Caco-2 (cell line): Measurements from ENCODE around the gene DHCR24. TPM values are rescaled to one million over a fixed set of nuclear protein-coding genes. Genes with fewer than 3 reads are reported as not detected.

Source experiments
- BruUV-seq: library from RNA; stranded (reverse); fragments of 400-500 nt; replicated peaks from 2 replicates; lab custom pipeline; 2021; lab: Mats Ljungman, UMichigan
- CTCF ChIA-PET: fragments of 300-600 bp; sonication (Branson Sonifier 250); formaldehyde crosslinking; loops from one replicate; lab custom pipeline; 2022; ENCODE audit warnings: antibody characterized with exemption; lab: Charles Lee
- POLR2A ChIA-PET: fragments of 300-600 bp; sonication (Branson Sonifier 250); formaldehyde crosslinking; loops from one replicate; lab custom pipeline; 2022; ENCODE audit warnings: antibody characterized with exemption; lab: Charles Lee
- DNase-seq, 2 experiments: peaks; one replicate each; pipeline versions ENCODE4 v3.0.0 to v3.0.0-alpha.2; 2020 to 2022
- H3K27me3 ChIP-seq: replicated peaks from 2 replicates; pipeline ENCODE4 v1.6.0; 2011; ENCODE audit warnings: low read length; ENCODE audit not compliant: control insufficient read depth, insufficient read depth
- H3K36me3 ChIP-seq: 2 replicates; pipeline ENCODE4 v1.5.1; 2011; ENCODE audit warnings: low read length; ENCODE audit not compliant: control insufficient read depth, insufficient read depth
- H3K4me1 ChIP-seq: fragments of 250-450 bp; sonication (Bioruptor Pico); 2 replicates; pipeline ENCODE4 v1.5.1; 2020; ENCODE audit warnings: mild to moderate bottlenecking
- H3K4me3 ChIP-seq: 2 replicates; pipeline ENCODE4 v1.5.1; 2011; ENCODE audit warnings: low read depth, mild to moderate bottlenecking, control low read depth, low read length
- H3K9me3 ChIP-seq: fragments of 250-450 bp; sonication (Bioruptor Pico); 2 replicates; pipeline ENCODE4 v1.5.1; 2020; ENCODE audit warnings: mild to moderate bottlenecking, moderate library complexity
- H3K27ac Mint-ChIP-seq: one replicate; pipeline ENCODE4 v1.8.0; 2022; ENCODE audit warnings: mixed read lengths; ENCODE audit not compliant: unreplicated experiment
- H3K27me3 Mint-ChIP-seq: one replicate; pipeline ENCODE4 v1.8.0; 2022; ENCODE audit warnings: mixed read lengths; ENCODE audit not compliant: insufficient read depth, unreplicated experiment
- H3K36me3 Mint-ChIP-seq: one replicate; pipeline ENCODE4 v1.8.0; 2022; ENCODE audit warnings: mild to moderate bottlenecking, mixed read lengths; ENCODE audit not compliant: insufficient read depth, unreplicated experiment
- H3K4me1 Mint-ChIP-seq: one replicate; pipeline ENCODE4 v1.8.0; 2022; ENCODE audit warnings: low read depth, mixed read lengths; ENCODE audit not compliant: unreplicated experiment
- H3K4me3 Mint-ChIP-seq: one replicate; pipeline ENCODE4 v1.8.0; 2022; ENCODE audit warnings: mild to moderate bottlenecking, moderate library complexity, mixed read lengths; ENCODE audit not compliant: unreplicated experiment
- H3K9me3 Mint-ChIP-seq: one replicate; pipeline ENCODE4 v1.8.0; 2022; ENCODE audit warnings: mixed read lengths; ENCODE audit not compliant: unreplicated experiment
- intact Hi-C: fragments of 100-400 bp; cut with micrococcal nuclease; formaldehyde crosslinking; loops from one replicate; pipeline ENCODE4 v1.10.0; 2022; ENCODE audit not compliant: unreplicated experiment
- total RNA-seq: library from RNA; stranded (reverse); gene quantifications from 2 replicates; pipeline ENCODE4 v1.2.3, GENCODE V29; 2022
- TF ChIP-seq, protein P1 (sequence below), 2 experiments: fragments of 200-600 bp in 1 of 2; IDR thresholded peaks; 1 replicate in 1 of 2; 2 replicates in 1 of 2; pipeline versions ENCODE4 v1.5.1 to v1.8.0; 2011 to 2022; ENCODE audit warnings: antibody characterized with exemption in 1 of 2, control low read depth in 1 of 2, inconsistent platforms in 1 of 2, low read depth in 1 of 2, low read length in 1 of 2, mild to moderate bottlenecking in 1 of 2, moderate library complexity in 1 of 2; ENCODE audit not compliant: insufficient read depth in 1 of 2, severe bottlenecking in 1 of 2, unreplicated experiment in 1 of 2

Gene DHCR24
- total RNA-seq, 1 experiment from 2014 or later, result 522 TPM

DNA sequence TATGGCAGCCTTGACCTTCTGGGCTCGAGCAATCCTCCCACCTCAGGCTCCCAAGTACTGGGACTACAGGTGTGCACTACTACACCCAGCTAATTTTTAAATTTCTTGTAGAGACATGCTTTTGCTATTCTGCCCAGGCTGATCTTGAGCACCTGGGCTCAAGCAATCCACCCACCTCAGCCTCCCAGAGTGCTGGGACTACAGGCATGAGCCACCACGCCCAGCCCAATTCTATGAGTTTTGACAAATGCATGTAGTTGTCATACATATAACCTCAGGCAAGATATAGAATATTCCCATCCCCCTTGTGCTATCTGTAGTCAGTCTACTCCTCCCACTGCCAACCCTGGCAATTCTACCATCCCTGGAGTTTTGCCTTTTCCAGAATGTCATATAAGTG, 47.2 kb downstream of the DHCR24 start:
- intact Hi-C loops, result no loop called here
- Histone ChIP-seq H3K27me3 (no peaks in the 10 kb centered on the region), H3K4me1 (no peaks in the 10 kb centered on the region), H3K9me3 (no peaks in the 10 kb centered on the region), H3K36me3 (no peaks in the 10 kb centered on the region), H3K4me3 (no peak overlapping the region)
- no peaks in the 10 kb centered on the region for H3K9me3 Mint-ChIP-seq
- BruUV-seq, result no TSS peak
- no peak for DNase-seq
- CTCF ChIA-PET, result no interaction called here
- POLR2A ChIA-PET, result no interaction called here
- no peak overlapping the region for H3K4me3 Mint-ChIP-seq
- H3K27me3 Mint-ChIP-seq, result no peaks in the 10 kb centered on the region
- peaks cover 17% of the 10 kb centered on the region for H3K36me3 Mint-ChIP-seq
- H3K4me1 Mint-ChIP-seq, result no peaks in the 10 kb centered on the region
- TF ChIP-seq, protein P1, sequence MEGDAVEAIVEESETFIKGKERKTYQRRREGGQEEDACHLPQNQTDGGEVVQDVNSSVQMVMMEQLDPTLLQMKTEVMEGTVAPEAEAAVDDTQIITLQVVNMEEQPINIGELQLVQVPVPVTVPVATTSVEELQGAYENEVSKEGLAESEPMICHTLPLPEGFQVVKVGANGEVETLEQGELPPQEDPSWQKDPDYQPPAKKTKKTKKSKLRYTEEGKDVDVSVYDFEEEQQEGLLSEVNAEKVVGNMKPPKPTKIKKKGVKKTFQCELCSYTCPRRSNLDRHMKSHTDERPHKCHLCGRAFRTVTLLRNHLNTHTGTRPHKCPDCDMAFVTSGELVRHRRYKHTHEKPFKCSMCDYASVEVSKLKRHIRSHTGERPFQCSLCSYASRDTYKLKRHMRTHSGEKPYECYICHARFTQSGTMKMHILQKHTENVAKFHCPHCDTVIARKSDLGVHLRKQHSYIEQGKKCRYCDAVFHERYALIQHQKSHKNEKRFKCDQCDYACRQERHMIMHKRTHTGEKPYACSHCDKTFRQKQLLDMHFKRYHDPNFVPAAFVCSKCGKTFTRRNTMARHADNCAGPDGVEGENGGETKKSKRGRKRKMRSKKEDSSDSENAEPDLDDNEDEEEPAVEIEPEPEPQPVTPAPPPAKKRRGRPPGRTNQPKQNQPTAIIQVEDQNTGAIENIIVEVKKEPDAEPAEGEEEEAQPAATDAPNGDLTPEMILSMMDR (IDR thresholded peaks at IDR 0.05; ENCODE audit: insufficient read depth in 1 of 2, low read depth in 1 of 2, low read length in 1 of 2, severe bottlenecking in 1 of 2, unreplicated experiment in 1 of 2), result no peak
- H3K27ac Mint-ChIP-seq, result no peak overlapping the region

DNA sequence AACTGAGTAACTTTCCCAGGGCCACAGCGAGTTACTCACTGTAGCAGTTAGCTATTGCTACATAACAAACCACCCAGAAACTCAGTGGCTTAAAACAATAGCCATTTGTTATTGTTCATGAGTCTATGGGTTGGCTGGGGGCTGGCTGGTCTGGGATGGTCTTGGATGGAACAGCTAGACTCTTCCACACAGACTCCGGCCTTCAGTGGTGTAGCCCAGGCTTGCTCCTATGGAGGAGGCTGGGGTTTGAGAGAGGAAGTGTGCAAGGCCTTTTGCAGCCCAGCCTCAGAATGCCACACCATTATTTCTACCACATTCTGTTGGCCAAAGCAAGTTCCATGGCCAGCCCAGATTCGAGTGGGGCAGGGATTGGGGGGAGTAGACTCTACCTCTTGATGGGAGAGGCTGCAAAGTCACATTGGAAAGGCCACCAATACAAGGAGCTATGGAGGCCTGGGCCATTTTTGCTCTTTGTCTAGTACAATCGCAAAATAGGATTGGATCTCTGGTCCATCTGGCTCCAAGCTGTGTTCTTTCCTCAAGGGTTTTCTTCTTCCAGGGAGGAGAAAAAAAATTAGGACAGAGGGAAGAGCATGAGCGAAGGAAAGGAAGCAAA, 48.3 kb downstream of the DHCR24 start:
- no TSS peak for BruUV-seq
- intact Hi-C loops, result no loop called here
- ChIA-PET CTCF (no interaction called here), POLR2A (no interaction called here)
- no peak for DNase-seq
- no peaks in the 10 kb centered on the region for H3K9me3 ChIP-seq
- Mint-ChIP-seq H3K9me3 (no peaks in the 10 kb centered on the region), H3K27ac (no peak overlapping the region), H3K4me3 (no peak overlapping the region), H3K27me3 (no peaks in the 10 kb centered on the region), H3K36me3 (peaks cover 15% of the 10 kb centered on the region), H3K4me1 (no peaks in the 10 kb centered on the region)
- TF ChIP-seq, protein P1 (IDR thresholded peaks at IDR 0.05; ENCODE audit: insufficient read depth in 1 of 2, low read depth in 1 of 2, low read length in 1 of 2, severe bottlenecking in 1 of 2, unreplicated experiment in 1 of 2), result no peak
- H3K36me3 ChIP-seq, result no peaks in the 10 kb centered on the region
- no peaks in the 10 kb centered on the region for H3K27me3 ChIP-seq
- H3K4me3 ChIP-seq, result no peak overlapping the region
- H3K4me1 ChIP-seq, result no peaks in the 10 kb centered on the region

DNA sequence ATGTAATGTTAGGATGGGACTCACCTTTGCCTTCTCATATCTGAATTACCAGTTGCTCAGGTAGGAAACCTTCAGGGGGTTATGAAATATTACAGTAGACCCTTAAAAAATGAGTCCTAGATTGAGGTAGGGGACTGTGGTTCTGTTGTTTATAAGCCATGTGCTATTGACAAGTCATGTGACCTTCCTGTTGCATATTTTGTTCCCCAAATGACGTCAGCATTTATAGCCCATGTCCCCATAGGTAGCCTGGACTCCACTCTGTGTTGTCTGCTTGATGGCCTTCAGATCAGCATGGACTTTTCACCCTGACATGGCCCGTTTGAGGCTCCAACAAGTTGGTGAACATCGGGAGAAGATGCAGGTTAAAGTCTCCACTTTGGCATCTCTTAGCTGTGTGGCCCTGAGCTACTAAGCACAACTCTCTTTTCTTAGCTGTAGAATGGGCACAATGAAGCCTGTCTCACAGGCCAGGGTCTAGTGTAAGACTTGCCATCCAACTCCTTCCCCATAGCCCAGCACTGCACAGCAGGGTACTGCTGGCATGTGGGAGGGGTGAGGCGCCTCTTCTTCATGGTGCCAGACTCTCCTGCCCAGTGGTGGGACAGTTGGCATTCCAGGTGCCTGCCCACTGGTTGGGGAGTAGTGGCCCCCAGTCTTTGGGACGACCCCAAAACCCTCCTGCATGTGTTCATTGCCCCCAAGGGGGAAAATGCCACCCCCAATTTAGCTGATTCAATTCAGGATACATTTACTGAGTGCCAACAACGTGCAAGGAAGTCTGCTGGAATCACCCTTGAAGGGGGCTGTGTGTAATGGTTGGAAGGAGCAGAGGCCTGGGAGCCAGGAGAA, 49.8 kb downstream of the DHCR24 start:
- Histone ChIP-seq H3K36me3 (no peaks in the 10 kb centered on the region), H3K4me1 (no peaks in the 10 kb centered on the region), H3K27me3 (no peaks in the 10 kb centered on the region), H3K4me3 (no peak overlapping the region), H3K9me3 (no peaks in the 10 kb centered on the region)
- Mint-ChIP-seq H3K36me3 (peaks cover 11% of the 10 kb centered on the region), H3K27ac (no peak overlapping the region), H3K27me3 (no peaks in the 10 kb centered on the region), H3K9me3 (no peaks in the 10 kb centered on the region), H3K4me1 (no peaks in the 10 kb centered on the region), H3K4me3 (no peak overlapping the region)
- intact Hi-C loops, result no loop called here
- TF ChIP-seq, protein P1 (IDR thresholded peaks at IDR 0.05; ENCODE audit: insufficient read depth in 1 of 2, low read depth in 1 of 2, low read length in 1 of 2, severe bottlenecking in 1 of 2, unreplicated experiment in 1 of 2), result no peak
- POLR2A ChIA-PET, result no interaction called here
- no peak for DNase-seq
- CTCF ChIA-PET, result no interaction called here
- BruUV-seq, result no TSS peak
